Germinal center (tissue), 1 donor: ENCODE measurements around the gene TLR6.

Experiments
- DNase-seq: peaks from one replicate; pipeline ENCODE4 v3.0.0; 2012; ENCODE audit warnings: mixed read lengths, low spot score

The TLR6 gene

DNA sequence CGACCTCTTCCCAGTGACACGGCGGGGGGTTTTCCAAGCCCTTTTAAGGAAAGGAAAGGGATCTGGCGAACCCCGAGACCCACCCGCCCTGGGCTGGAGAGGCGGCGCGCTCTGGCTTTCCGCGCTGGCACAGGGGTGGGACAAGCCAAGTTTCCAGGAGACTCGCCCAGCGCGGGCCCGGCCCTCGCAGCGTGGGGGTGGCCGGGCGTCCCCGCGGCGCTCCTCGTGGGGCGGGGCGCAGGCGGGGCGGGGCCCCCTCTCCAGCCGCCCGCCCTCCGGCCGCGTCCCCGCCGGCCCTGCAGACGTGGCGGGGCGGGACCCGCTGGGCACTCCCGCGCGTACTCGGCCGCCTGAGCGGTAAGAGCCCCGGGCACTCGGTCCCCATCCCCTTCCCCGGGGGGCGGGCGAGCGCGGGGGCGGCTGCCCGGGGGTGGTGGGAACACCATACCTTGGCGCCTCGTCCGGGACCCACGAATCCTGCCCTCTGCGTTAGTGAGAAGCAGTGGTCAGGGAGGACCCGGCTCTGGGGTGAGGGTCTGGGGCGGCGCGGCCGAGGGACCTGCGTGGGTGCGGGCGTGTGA is 11.0 kb upstream of the TLR6 start, which contains the start of gene FAM114A1:
FAM114A1 (plus strand) TSS at position 329 of the 581 bp plus-strand sequence. CDS start 10,273 bp downstream, outside the sequence.
- DNase-seq, result peak; percentile 79

DNA sequence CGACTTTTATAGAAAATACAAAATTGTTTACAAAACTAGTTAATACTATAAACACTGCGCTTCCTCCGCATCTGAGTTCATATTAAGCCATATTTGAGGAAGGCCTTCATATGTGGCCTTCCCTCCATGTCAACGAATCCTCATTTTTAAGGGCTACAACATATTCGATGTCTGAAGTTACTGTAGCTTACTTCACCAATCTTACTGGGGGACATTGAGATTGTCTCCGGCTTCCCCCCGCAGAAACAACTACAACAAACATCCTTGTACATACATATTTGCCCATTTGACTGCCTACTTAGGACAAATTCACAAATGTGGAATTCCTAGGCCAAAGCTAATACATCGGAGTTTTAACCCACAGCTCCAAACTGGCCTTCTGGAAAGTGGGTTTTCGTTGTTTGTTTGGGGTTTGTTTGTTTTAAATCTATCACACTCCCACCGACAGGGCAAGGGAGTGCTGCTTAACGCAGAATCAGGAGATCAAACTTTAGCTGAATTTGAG is 10.4 kb upstream of the TLR6 start:
- DNase-seq, result no peak

DNA sequence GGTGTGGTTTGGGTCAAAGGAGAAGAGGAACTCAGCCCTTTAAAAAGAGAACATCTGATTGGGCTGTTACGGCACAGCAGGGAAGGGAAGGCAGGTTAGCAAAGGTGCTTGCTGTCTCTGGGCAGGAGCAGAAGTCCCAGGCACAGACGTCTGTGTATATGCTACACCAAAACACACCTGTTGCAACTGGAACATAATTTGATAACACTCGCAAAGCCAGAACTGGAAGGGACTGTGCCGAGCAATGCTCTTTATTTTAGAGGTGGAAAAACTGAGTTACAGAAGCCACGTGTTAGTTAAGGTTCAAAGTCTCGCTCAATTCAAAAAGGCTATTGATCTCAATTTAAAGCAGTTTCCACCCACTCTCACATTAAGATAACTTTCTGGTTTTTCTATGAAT is 8.8 kb upstream of the TLR6 start:
- no peak for DNase-seq

DNA sequence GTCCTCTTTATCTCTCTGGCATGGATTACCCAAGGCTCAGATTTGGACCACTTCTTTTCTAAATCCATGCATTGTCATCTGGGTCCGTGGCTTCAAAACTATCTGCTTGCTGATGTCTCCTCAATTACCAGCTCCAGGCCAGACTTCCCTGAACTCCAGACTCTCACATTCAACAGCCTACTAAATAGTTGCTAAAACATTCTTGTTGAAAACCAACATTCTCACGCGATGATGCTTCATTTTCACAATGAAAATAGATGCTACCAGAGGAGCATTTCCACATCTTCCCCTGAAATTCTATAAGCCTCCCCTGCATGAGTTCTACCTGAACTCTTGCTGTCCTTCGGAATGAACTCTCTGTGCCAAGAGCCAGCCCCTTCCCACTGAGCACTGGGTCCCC is 5.2 kb upstream of the TLR6 start:
- DNase-seq, result no peak

DNA sequence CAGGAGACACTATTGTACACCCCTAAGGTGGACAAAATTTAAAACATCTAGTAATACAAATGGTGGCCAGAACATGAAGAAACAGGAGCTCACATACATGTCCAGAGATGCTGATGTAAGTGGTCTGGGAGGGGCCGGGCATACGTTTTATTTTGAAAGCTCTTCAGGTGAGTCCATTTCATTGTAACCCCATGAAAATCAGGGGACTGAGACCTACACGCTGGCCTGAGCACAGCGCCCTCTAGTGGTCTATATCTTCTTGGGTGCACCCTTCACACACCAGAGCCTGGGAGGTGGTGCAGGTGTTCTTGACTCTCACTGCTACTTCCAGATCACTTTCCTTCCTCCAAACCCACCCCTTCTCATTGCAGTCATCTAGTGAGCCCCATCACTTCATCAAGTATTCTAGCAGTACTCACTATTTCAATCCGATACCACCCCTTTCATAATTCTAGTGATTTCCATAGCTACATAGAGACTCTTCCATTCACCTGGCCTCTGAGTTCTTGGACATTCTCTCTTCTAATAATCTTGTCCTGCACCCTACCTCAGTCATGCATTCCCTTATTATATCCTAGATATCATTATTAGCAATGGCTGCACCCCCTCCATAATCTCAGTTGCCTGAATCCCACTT is 4.3 kb upstream of the TLR6 start:
- peak; percentile 80 for DNase-seq

DNA sequence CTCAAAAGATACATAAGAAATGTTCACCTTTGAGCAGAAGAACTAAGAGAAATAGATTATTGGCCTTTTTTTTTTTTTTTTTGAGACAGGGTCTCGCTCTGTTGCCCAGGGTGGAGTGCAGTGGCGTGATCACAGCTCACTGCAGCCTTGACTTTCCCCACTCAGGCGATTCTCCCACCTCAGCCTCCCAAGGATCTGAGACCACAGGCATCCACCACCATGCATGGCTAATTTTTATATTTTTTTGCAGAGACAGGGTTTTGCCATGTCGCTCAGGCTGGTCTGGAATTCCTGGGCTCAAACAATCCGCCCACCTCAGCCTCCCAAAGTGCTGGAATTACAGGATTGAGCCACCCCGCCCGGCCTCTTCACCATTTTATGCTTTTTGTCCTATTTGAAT is 2.9 kb upstream of the TLR6 start:
- DNase-seq, result no peak

DNA sequence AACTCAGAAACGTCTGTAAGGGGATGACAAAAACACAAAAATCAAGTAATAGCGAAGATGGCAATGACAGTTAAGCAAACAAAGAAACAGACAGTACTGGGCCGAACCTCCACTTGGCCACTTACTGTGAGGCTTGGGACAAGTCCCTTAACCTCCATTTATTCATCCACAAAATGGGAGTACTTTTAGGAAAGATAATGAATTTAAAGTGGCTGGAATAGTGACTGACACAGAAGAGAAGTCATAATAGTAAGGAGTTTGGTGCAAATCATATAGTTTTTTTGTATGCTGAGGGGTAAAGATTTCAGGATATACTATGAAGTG is 1.4 kb upstream of the TLR6 start:
- no peak for DNase-seq

DNA sequence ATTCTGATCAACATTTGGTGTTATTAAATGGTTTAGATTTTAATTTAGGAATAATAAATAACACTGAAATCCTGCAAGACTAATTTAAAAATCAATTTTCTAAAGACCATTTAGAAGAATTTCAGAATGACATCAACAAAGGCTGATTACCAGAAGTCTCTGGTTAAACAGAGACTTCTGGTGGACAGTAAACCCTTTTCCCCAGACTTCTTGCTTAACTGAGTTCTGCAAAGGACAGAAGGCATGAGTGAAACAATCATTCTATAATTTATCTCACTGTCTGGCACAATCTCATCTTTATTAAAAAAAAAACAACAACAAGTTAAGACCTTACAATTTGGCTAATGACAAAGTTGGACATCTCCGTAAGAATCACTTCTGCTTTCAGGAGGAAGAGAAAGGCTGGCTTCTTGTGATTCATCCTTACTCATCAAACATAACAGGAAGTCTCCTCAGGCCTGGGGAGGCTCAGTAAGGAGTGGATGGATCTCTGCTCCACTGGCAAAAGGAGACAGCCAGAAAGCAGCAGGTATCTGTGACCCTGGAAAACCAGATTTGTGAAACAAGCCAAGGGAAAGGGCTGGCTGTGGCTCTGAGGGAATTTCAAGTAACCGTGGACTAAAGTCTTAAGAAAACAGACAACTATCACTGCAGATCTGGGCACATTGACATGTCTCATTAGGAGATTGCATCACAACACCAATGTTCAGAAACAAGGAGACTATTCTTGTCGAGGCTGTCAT is 908 bp upstream of the TLR6 start:
- peak; percentile 53 for DNase-seq

DNA sequence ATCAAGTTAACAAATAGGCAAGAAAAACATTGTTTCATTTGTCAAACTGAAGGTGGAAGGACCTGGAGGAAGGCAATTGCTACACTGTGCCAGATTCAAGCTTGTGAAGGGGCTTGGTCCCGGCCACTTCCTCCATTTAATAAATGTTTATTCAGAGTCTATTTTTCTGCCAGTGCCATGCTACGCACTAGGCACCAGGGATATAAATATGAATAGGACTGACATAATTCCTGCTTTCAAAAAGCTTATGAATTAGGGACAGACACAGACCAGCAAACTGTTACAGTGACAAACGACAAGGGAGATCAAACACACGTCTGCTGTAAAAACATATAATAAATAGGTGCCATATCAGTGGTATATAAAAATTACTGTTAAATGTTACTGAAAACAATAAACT is 571 bp downstream of the TLR6 start:
- DNase-seq, result peak; percentile 24

DNA sequence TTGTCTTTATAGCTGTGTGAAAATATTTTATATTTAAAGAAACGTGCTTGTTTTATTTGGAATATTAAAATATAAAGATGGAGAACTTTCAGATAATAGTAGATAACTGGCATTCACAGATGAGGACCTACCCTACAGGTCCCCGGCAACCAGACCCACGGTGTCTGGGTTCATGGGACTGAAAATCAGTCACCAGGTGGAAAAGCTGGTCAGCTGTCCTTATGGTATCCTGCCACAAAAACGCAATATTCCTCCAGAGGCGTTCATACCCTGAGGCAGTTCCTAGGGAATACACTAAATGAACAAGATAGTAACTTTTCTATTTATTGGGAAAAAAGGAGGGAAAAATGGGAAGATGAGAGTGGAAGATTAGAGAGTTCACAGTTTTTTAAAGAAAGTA is 1.2 kb downstream of the TLR6 start:
- no peak for DNase-seq

DNA sequence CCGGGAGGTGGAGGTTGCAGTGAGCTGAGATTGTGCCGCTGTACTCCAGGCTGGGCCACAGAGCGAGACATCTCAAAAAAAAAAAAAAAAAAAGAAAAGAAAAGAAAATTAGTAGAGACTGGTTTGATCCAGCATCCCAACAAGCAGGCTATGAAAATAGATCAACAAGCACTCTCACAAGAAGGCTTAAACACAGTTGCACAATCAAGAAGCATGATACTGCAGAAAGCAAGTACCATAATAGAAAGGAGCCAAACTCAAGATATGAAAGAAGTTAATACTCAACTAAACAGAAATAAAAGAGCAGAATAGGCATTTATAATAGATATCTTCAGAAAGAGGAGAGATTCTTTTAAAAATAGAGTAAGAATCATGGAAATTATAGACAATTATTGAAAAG is 10.6 kb downstream of the TLR6 start:
- DNase-seq, result no peak

DNA sequence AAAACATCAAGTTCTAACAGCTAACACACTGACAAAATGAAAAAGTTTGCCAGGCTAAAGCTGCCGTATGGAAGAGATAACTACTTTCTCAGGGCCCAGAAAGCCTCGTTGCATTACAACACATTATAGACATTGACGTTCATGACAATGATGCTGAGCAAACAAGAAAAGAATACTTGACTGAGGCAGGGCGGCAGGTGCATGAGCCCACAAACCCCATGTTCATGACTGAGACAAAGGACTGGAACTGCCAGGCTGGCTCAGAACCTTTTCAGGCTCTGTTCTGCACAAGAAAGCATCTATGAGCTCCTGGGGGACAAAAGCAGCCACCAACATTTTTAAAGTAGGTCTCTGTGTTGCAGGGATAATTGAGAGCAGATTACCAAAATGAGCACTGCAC is 13.6 kb downstream of the TLR6 start:
- DNase-seq, result no peak

DNA sequence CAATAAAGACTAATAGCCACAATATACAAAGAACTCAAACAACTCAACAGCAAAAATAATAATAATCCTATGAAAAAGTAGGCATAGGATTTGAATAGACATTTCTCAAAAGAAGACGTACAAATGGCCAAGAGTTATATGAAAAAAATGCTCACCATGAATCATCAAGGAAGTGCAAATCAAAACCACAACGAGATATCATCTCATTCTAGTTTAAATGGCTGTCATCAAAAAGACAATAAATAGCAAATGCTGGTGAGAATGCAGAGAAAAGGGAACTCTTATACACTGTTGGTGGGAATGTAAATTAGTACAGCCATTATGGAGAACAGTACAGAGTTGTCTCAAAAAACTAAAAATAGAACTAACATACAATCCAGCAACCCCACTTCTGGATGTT is 18.8 kb downstream of the TLR6 start:
- DNase-seq, result no peak

DNA sequence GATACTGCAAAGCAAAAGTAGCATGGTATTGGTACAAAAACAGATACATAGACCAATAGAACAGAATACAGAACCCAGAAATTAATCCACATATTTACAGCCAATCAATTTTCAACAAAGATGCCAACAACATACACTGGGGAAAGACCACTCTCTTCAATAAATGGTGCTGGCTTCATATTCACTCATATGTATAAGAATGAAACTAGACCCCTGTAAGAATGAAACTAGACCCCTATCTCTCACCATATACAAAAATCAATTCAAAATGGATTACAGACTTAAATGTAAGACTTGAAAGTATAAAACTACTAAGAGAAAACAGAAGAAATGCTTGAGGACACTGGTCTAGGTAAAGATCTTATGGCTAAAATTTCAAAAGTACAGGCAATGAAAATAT is 19.3 kb downstream of the TLR6 start:
- DNase-seq, result no peak

DNA sequence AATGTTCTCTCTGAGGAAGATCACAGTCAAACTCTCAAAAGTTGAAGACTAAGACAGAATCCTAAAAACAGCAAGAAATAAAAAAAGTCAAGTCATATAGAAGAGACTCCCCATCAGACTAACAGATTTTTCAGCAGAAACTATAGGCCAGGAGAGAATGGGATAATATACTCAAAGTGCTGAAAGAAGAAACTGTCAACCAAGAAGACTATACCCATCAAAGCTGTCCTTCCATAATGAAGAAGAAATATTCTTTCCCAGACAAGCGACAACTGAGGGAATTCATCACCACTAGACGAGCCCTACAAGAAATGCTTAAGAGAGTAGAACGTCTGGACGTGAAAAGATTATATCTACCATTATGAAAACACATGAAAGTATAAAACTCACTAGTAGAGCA is 22.0 kb downstream of the TLR6 start:
- DNase-seq, result no peak

DNA sequence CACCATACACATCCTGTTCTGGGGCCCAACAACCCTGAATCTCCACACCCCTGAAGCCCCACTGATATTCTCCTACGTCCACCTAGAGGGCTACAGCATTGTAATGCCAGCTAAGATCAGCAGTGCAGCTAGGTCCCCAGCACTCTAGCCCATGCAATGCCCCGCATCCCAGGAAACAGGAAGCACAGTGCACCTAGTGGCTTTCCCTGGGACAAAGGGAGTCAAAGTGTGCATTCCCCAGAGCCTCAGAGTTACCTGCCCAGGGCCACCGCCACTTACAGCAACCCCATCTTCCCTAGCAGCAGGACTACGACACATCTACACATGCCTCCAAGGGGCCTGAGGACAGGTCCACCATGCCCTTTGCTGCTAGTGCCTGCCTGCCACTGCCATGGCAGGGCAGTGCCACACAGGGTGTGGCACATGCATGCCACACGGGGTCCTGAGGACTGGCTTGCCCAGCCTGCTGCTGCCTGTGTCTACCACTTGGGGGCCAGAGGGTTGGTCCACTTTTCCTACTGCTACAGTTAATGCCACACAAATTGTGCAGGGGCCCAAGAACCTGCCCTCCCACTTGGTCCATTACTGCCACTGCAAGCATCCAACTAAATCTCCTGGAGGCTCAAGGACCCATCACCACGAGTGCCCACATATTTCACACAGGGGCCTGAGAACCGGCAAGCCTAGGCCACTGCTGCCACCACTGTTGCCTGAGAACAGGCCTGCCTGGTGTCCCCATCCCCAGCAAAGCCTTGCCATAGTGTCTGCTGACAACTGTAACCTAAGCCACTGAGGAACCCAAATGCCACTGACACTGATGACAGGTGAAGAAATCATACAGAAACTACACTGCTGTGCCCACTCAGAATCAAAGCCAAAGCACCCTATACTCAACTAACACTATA is 23.7 kb downstream of the TLR6 start:
- DNase-seq, result peak; percentile 27

DNA sequence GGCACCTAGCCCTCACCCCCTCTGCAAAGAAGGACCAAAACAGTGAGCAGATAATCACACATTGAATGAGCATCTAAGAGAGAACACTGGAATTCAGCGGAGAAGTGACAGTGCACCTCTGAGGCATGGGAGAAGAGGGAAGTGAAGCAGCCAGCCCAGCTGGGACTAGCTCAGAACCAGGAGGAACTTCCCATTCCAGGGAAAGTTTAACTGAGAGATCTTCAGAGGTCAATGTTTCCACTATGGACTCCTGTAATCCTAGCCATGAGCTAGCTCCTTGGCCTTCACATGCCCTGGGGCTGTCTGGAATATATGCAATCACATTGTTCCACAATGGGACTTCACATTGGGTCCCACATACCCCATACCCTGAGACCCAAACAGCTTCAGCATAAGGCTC is 24.4 kb downstream of the TLR6 start:
- no peak for DNase-seq

DNA sequence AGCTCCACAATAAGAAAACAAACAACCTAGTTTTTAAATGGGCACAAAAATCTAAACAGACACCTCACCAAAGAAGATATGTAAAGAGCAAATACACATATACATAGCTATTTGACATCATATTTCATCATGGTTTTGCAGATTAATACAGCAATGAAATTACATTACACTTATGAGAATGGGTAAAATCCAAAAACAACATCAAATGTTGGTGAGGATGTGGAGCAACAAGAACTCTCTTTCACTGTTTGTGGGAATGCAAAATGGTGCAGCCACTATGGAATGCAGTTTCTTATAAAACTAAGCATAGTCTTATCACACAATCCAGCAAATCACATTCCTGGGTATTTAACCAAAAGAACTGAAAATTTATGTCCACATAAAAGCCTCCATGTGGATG is 25.0 kb downstream of the TLR6 start:
- DNase-seq, result no peak

DNA sequence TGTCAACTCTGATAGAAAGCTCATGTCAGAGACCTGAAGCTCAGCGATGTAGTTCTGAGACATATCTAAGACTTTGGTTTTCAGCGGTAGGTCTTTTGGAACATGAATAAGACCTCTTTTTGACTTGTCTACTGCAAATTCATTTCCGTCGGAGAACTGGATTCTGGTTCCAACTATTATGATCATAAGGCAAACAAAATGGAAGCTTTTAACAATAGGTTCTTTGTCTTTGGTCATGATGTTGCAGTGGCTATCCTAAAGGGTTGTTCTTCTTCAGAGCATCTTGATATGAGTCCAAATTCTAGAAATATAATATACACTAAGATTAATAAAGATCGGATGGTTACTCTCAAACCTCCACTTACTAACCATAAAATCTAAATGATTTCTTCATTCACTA is 27.4 kb downstream of the TLR6 start:
- no peak for DNase-seq

DNA sequence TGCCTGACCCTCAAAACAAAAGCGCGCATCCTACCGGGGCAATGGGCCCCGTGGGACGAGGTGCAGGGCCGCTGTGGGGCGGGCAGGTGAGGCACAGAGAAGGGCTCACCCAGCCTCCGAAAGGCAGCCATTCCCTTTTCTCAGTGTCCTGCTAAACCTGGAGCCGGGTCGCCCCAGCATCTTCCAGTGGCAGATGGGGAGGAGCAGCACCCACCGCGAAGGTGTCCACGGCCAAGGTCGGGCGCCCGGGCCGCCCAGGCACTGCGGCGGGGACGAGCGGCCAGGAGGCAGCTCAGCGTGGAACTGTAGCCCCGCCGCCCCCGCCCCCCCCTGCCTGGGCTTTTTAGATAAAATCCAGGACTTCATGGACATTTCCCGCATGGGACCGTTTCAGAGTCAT is 32.9 kb downstream of the TLR6 start:
- DNase-seq, result no peak

DNA sequence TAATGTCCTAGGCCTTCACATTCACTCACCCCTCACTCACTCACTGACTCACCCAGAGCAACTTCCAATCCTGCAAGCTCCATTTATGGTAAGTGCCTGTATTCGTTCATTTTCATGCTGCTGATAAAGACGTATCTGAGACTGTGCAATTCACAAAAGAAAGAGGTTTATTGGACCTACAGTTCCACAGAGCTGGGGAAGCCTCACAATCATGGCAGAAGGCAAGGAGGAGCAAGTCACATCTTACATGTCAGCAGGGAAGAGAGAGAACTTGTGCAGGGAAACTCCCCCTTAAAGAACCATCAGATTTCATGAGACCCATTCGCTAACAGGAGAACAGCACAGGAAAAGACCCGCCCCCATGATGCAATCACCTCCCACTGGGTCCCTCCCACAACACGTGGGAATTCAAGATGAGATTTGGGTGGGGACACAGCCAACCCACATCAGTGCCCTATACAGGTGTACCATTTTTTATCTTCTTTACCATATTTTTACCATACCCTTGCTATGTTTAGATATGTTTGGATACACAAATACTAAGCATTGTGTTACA is 33.8 kb downstream of the TLR6 start:
- no peak for DNase-seq

DNA sequence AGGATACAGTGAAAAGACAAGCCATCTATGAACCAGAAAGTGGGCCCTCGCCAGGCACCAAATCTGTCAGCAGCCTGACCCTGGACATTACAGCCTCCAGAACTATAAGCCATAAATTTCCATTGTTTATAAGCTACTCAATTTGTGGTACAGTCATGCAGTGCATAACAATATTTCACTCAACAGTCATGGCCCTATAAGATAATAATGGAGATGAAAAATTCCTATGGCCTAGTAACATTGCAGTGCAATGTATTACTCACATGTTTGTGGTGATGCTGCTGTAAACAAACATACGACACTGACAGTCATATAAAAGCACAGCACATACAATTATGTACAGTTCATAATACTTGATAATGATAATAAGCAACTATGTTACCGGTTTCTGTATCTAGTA is 34.9 kb downstream of the TLR6 start:
- no peak for DNase-seq
